D721Med (cell line): ENCODE measurements around the gene HOTAIR.

ENCODE experiments used
- DNase-seq: peaks from one replicate; pipeline ENCODE4 v3.0.0; 2011; ENCODE audit warnings: low spot score; ENCODE audit not compliant: insufficient read length
- FAIRE-seq: peaks from 2 replicates; lab custom pipeline; 2011; peaks lifted over from hg19 to GRCh38; lab: Jason Lieb, UNC
- TF ChIP-seq, protein P1 (sequence below): IDR thresholded peaks from 2 replicates; pipeline ENCODE4 v1.5.1; 2012; ENCODE audit warnings: mild to moderate bottlenecking, control low read depth; ENCODE audit not compliant: insufficient read depth; ENCODE audit errors: missing control alignments

Gene HOTAIR

DNA sequence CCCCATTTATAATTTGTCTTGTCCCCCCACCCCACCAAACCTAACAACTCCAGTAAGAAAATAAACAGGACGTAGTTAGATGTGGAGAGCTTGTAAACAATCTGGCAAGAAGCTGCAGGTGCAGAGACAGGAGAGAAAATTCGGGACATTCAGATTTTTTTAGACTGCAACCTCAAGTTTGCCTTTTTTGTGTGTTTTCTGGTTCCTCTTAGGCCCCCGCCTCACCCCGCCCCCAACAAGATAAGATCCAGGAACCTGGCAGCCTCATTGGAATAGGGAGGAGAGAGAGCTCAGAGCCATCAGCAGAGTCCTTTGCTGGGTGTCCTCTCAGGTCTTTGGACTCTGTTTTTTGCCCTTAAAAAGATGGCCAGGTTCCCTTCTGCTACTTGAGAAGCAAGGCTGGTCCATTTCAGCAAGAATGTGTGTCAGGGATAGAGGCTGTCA lies 13.1 kb upstream of the HOTAIR start:
- DNase-seq (no peak), FAIRE-seq (no peak)
- TF ChIP-seq, protein P1, sequence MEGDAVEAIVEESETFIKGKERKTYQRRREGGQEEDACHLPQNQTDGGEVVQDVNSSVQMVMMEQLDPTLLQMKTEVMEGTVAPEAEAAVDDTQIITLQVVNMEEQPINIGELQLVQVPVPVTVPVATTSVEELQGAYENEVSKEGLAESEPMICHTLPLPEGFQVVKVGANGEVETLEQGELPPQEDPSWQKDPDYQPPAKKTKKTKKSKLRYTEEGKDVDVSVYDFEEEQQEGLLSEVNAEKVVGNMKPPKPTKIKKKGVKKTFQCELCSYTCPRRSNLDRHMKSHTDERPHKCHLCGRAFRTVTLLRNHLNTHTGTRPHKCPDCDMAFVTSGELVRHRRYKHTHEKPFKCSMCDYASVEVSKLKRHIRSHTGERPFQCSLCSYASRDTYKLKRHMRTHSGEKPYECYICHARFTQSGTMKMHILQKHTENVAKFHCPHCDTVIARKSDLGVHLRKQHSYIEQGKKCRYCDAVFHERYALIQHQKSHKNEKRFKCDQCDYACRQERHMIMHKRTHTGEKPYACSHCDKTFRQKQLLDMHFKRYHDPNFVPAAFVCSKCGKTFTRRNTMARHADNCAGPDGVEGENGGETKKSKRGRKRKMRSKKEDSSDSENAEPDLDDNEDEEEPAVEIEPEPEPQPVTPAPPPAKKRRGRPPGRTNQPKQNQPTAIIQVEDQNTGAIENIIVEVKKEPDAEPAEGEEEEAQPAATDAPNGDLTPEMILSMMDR: no peak

DNA sequence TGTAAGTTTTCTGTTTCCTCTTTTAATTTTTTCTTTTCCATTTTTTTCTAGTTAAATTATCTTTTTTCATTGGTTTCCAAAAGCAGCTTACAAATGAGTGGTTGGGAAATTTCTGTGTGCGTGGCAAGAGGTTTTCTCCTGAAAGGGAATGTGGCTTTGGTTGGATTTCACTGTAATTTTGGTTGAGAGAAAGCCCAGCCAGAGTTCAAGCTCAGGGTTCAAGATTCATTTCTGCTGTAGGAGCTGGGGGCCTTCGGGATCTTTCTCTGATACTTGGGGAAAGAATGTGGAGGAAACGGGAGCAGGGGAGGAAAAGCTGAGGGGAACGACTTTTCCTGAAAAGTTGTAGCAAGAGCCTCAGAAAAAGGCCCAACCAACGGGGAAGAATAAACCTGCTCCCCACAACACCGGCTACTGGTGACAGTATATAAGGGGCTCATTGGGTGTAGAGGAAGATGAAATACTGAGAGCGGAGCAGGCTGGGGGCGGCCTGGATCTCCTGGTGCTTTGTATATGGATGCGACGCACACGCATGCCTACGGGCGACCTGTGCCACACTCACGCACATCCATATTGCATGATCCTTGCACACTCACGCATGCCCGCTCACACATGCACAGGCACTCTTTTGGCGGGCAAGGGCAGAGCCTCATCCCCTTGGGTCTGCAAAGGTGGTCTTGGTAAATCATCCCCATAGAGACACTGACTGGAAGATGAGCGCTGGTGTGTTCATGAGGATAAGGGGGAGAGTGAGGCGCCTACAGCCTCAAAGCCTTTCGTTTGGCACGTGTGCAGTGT lies 12.1 kb upstream of the HOTAIR start:
- DNase-seq: no peak
- TF ChIP-seq, protein P1: no peak
- FAIRE-seq: no peak

DNA sequence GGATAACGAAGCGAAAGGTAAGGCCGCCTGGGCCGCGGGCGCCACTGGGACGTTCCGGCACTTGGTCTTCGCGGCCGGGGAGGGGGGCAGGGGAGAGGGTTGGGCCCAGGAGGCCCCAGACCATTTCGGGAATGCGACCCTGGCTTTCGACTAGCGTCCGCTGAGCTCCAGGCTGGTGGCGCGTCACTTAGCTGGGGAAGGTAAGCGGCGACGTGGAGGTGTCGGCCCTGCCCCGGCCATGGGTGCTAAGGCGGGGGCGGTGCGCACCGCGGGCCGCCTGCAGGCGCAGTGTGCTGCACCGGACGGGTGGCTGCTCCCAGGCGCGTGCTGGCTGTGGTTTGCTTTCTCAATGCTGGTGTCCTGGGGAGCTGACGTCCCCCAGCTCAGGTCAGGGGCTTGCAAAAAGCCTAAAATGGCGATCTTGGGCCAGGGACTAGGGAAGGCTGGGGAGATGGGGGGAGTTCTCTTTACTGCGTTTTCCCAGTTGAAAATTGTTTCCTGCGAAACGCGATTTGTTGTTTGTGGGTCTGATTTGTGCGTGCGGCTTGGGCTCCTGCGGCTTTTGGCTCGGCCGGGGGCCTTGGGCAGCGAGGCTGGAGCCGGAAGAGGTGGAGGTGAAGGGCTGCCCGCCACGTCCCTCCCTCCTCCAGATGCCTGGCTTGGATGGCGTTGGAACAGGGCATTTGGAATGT lies 11.4 kb upstream of the HOTAIR start:
- TF ChIP-seq, protein P1: no peak
- FAIRE-seq (no peak), DNase-seq (no peak)

DNA sequence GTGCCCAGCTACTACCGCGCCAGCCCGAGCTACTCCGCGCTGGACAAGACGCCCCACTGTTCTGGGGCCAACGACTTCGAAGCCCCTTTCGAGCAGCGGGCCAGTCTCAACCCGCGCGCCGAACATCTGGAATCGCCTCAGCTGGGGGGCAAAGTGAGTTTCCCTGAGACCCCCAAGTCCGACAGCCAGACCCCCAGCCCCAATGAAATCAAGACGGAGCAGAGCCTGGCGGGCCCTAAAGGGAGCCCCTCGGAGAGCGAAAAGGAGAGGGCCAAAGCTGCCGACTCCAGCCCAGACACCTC lies 10.9 kb upstream of the HOTAIR start:
- DNase-seq (no peak), FAIRE-seq (no peak)
- TF ChIP-seq, protein P1: no peak

DNA sequence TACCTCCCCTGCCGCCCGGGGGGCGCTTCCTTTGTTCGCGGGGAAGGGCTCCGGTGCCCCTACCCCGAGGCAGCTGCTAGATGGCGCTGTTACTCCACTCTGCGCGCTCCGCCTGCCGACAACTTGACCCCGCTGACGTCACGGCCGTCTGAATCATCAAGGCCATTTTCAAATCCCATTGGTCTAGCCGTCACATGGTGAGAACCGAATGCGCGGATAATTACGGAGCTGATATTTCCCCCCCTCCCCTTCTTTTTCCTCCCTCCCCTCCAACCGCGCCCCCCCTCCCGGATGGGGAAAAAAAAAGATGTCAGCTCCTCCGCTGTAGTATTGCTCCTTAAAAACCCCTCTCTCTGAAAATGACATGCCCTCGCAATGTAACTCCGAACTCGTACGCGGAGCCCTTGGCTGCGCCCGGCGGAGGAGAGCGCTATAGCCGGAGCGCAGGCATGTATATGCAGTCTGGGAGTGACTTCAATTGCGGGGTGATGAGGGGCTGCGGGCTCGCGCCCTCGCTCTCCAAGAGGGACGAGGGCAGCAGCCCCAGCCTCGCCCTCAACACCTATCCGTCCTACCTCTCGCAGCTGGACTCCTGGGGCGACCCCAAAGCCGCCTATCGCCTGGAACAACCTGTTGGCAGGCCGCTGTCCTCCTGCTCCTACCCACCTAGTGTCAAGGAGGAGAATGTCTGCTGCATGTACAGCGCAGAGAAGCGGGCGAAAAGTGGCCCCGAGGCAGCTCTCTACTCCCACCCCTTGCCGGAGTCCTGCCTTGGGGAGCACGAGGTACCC lies 10.3 kb upstream of the HOTAIR start, which contains the start of gene HOXC10:
TSS of gene HOXC10 (plus strand) at position 246 of the 791 bp plus-strand sequence. CDS start at position 360, 114 bp downstream.
- DNase-seq (peak; percentile 86), FAIRE-seq (no peak)
- TF ChIP-seq, protein P1: peak; percentile 70

DNA sequence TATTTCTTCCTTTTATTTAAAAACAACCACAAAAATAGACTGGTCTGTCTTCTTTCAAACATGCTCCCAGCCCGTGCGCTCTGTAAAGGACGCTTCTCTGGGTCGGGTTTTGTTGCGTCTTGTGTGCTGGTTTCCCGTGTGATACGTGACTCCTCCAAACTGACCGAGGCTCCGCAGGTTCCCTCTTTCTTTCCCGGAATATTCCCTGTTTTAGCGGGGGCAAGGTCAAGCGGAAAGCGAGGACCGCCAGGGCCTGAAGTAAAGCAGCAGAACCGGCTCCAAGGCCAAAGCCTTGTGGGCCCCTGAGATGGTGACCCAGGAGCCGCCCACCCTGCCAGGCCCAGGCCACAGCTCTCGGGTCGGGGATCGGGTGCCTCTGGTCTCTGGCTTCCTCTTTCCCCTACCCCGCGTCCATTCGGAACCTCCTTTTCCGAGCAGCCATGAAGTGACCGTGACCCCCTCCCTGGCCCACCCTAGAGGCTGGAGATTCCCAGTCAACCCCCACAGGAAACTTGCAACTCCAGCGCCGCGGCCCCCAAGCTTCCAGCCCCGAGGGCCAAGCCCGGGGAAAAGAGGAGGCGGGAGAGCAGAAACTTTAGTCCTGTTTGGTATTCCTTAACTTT lies 9.3 kb upstream of the HOTAIR start:
- no peak for FAIRE-seq
- no peak for DNase-seq
- TF ChIP-seq, protein P1: no peak
